GM23248 (cell line): ENCODE data around the gene RMI1.

Source experiments
- EZH2 ChIP-seq: fragments of 200-600 bp; sonication (generic); IDR thresholded peaks from 2 replicates; pipeline ENCODE4 v1.6.1; 2018; ENCODE audit warnings: antibody characterized with exemption, mild to moderate bottlenecking; ENCODE audit not compliant: insufficient read depth, poor library complexity, severe bottlenecking
- EZH2phosphoT487 ChIP-seq: fragments of 200-600 bp; sonication (generic); IDR thresholded peaks from 2 replicates; pipeline ENCODE4 v1.6.1; 2018; ENCODE audit warnings: antibody characterized with exemption, moderate library complexity, mild to moderate bottlenecking, low read depth; ENCODE audit not compliant: insufficient read depth

- TF ChIP-seq EZH2phosphoT487: no peak
- no peak for TF ChIP-seq EZH2
Measured at GRCh38 chr9:83966209-83966582, 14.4 kb upstream of the RMI1 start.
